Measurements from ENCODE around the gene TARM1. TPM values are rescaled to one million over a fixed set of nuclear protein-coding genes. Genes with fewer than 3 reads are reported as not detected.

TARM1 gene
- polyA plus RNA-seq, 4 donors, result 0.21 TPM; not detected in 3

DNA sequence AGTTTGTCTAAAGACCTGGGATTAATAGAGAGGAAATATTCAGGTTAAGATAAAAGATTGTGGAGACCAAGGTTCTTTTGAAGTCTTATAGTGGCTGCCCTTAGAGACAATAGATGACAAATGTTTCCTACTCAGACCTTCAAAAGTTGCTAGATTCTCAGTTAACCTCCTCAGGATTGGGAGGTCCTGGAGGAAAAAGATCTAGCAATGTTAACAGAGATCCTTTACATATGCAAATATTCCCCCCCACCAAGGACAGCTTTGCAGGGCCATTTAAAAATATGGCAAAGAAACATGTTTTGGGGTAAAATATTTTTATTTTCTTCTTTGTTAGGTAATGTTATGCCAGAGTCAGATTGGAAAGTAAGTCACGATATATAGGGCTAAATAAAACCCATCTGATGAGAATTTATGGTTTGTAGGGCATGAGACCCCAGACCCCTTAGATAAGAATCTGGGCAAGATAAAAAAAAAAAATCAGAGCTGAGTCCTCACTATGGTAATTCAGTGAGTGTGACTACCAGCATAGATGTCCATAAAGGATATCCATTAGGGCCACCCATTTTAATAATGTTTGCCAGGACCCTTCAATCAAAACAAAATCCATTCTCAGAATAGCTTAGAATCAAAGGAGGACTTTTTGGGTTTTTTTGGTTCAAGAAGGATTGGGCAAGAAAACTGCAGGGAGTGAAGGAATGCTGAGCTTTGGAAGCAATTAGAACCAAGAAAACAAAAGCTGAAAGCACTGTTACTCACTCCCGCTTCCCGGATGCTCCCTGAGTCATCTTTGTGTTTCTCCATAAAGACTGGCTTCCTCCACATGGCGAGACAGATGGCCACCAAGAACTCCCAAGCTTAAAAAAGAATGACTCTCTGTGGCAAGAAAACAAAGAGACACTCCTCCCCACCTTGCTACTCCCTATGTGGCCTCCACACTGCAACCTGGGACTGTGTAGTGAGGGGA is 45.7 kb downstream of the TARM1 start:
- no peak for DNase-seq (ENCODE audit: low read depth in 4 of 4, low spot score in 3 of 4)

DNA sequence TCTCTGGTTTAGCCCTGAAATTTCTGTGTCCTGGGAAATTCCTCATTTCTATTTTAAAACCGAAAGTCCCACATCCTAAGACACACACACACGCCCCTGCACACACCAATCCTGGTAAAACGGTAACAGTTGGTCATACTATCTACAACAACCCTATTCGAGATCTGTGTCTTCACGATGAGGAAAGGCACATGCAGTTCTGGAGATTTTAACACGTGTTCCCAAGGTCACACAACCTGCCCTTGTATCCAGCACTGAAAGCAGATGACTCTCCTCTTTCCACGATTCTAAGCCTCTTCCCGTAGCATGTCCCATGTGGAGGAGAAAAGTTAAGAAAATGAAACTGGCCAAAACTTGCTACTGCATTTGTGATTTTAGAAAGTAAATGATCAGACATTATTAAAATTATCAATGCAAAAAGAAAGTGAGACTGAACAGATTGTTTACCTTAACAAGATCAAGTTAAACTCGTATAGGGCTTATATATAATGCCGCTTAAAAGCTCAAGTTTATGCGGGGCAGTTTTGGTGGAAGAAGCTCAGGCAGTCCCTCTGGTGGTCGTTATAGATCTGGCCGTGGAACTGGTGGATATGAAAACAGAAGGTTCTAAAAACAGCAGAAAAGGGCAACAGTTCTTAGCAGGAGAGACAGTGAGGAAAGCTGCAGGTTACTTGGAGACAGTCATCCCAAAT is 50.1 kb downstream of the TARM1 start:
- no peak for DNase-seq (ENCODE audit: low read depth in 4 of 4, low spot score in 3 of 4)

DNA sequence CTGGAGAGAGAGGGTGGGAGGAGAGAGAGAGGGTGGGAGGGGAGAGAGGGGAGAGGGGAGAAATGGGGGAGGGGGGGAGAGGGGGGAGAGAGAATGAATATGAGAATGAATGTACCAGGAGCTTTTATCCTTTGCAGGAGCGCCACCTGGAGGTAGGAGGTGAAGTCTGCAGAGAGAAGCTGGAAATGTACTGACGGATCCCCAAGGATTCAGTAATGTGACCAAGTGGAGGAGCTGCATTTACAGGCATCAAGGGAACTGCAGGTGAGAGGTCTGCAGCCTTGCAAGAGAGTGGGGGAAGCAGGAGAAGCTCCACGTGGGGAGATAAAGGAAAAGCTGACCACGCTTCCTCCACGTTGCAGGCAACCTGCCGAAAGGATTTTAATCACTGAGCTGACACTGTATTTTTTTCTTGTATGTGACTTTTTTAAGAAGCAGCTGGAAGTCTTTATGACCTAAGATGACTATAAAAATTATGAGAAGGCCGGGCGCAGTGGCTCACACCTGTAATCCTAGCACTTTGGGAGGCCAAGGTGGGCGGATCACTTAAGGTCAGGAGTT is 51.2 kb downstream of the TARM1 start:
- DNase-seq (ENCODE audit: low read depth in 4 of 4, low spot score in 3 of 4), result no peak

DNA sequence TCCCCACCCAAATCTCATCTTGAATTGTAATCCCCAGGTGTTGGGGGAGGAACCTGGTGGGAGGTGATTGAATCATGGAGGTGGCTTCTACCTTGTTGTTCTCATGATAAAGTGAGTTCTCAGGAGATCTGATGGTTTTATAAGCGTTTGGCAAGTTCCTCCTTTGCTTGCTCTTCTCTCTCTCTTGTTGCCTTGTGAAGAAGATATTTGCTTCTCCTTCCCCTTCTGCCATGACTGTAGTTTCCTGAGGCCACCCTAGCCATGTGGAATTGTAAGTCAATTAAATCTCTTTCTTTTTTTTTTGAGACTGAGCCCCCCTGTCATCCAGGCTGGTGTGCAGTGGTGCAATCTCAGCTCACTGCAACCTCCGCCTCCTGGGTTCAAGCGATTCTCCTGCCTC is 51.9 kb downstream of the TARM1 start:
- DNase-seq (ENCODE audit: low read depth in 4 of 4, low spot score in 3 of 4), result no peak

DNA sequence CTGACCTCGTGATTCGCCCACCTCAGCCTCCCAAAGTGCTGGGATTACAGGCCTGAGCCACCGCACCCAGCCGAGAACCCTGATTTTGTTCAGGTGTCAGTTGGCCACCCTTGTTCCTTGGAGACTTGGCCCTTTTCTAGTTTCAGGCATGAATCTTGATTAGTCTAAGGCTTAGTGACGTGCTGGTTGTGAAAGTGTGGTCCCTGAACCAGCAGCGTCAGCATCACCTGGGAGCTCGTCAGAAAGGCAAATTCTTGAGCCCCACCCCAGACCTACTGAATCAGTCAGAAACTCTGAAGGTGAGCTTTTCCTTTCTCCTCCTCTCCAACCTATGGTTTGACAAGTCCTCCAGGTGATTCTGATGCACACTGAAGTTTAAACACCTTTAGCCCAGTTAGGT is 54.5 kb downstream of the TARM1 start:
- DNase-seq (ENCODE audit: low read depth in 4 of 4, low spot score in 3 of 4), result no peak

DNA sequence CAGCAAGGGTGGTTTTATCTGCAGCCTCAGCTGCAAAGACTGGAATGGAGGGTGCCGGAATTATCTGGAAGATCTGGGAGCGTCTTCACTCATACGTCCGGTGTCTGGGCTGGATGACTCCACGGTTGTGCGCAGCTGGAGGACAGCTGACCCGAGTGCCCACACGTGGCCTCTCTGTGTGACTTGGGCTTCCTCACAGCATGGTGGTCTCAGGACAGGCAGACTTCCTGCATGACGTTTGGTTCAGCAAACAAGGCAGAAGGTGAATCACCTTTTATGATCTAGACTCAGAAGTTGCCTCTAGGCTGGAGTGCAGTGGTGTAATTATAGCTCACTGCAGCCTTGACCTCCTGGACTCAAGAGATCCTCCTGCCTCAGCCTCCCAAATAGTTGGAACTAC is 56.5 kb downstream of the TARM1 start:
- no peak for DNase-seq (ENCODE audit: low read depth in 4 of 4, low spot score in 3 of 4)

DNA sequence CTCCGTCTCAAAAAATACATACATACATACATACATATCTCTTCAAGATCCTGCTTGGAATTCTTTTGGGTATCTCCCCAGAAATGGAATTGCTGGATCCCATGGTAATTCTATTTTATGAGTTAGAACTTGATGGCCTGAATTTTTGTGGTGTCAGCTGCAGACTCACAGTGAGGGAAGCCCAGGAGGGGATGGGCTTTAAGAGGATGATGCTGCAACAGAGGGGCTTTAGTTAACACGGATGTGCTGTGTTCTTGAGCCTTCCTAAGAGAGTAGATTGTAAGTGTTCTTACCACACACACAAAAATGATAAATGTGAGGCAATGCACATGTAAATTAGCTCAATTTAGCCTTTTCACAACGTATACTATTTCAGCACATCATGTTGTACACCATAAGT is 58.0 kb downstream of the TARM1 start:
- DNase-seq (ENCODE audit: low read depth in 4 of 4, low spot score in 3 of 4), result no peak

DNA sequence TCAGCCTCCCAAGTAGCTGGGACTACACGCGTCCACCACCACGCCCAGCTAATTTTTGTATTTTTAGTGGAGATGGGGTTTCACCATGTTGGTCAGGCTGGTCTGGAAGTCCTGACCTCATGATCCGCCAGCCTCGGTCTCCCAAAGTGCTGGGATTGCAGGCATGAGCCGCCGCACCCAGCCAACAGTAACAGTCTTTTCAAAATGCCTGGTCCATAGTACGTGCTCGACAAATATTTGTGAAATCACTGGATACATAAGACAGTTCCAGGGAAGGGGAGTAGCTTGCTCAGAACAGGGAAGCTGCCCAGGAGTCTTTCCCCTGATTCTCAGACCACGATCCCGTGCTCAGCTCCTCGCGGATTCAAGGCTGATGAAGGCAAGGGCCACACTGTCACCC is 59.2 kb downstream of the TARM1 start:
- no peak for DNase-seq (ENCODE audit: low read depth in 4 of 4, low spot score in 3 of 4)

DNA sequence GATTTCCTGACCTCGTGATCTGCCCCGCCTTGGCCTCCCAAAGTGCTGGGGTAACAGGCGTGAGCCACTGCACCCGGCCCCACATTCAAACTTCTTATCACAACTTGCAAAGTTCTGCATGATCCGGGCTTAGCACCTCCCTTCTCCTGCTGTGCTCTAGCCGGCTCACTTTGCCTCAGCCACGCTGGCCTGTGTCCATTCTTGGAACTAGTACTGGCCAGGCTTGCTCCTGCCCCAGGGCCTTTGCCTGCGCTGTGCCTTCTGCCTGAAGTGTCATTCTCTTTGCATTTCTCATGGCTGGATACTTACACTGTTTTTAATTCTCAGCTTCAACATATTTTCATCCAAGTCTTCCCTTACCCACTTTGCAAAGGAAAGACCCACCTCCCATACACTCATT is 59.8 kb downstream of the TARM1 start:
- DNase-seq (ENCODE audit: low read depth in 4 of 4, low spot score in 3 of 4), result no peak

Other genes starting within 250 kb of the TARM1 start
- 100 to 1,000 TPM in 1 of 4 donors, 10 to 100 TPM in 3; 69.0 to 232 (median 74.0) TPM for gene MYADM, start 213.5 kb downstream of the TARM1 start, polyA plus RNA-seq (ENCODE audit: insufficient read length in 4 of 4)
- gene PRKCG, start 199.2 kb downstream of the TARM1 start, polyA plus RNA-seq (ENCODE audit: insufficient read length in 4 of 4), result under 1 TPM; 0.34 to 0.99 (median 0.69) TPM
- gene CACNG7, start 172.1 kb downstream of the TARM1 start, polyA plus RNA-seq (ENCODE audit: insufficient read length in 4 of 4), result 1 to 10 TPM in 1 of 4 donors, under 1 TPM in 3; 0.15 to 1.5 (median 0.62) TPM
- under 1 TPM; 0.15 to 0.50 (median 0.24) TPM for gene CACNG8, start 118.4 kb downstream of the TARM1 start, polyA plus RNA-seq (ENCODE audit: insufficient read length in 4 of 4)
- 1 to 10 TPM in 1 of 4 donors, under 1 TPM in 3; 0.42 to 1.3 (median 0.85) TPM for gene CACNG6, start 89.7 kb downstream of the TARM1 start, polyA plus RNA-seq (ENCODE audit: insufficient read length in 4 of 4)
- gene VSTM1, start 17.5 kb downstream of the TARM1 start, polyA plus RNA-seq (ENCODE audit: insufficient read length in 4 of 4), result under 1 TPM in 1 of 4 donors, not detected in 3; 0.22 TPM
- gene OSCAR, start 19.4 kb upstream of the TARM1 start, polyA plus RNA-seq (ENCODE audit: insufficient read length in 4 of 4), result under 1 TPM; 0.14 to 0.50 (median 0.24) TPM
- 100 to 1,000 TPM in 2 of 4 donors, 10 to 100 TPM in 2; 84.0 to 157 (median 96.2) TPM for gene NDUFA3, start 21.5 kb upstream of the TARM1 start, polyA plus RNA-seq (ENCODE audit: insufficient read length in 4 of 4)
- 10 to 100 TPM; 11.2 to 20.8 (median 12.7) TPM for gene TFPT, start 34.3 kb upstream of the TARM1 start, polyA plus RNA-seq (ENCODE audit: insufficient read length in 4 of 4)
- 10 to 100 TPM; 50.8 to 72.9 (median 68.7) TPM for gene PRPF31, start 34.4 kb upstream of the TARM1 start, polyA plus RNA-seq (ENCODE audit: insufficient read length in 4 of 4)
- gene CNOT3, start 56.4 kb upstream of the TARM1 start, polyA plus RNA-seq (ENCODE audit: insufficient read length in 4 of 4), result 10 to 100 TPM; 58.9 to 75.7 (median 74.0) TPM
- 10 to 100 TPM in 1 of 4 donors, 1 to 10 TPM in 3; 7.6 to 10.1 (median 8.6) TPM for gene LENG1, start 78.4 kb upstream of the TARM1 start, polyA plus RNA-seq (ENCODE audit: insufficient read length in 4 of 4)
- 10 to 100 TPM in 3 of 4 donors, 1 to 10 TPM in 1; 3.8 to 50.3 (median 32.4) TPM for gene TMC4, start 91.8 kb upstream of the TARM1 start, polyA plus RNA-seq (ENCODE audit: insufficient read length in 4 of 4)
- 10 to 100 TPM; 51.8 to 86.8 (median 58.9) TPM for gene MBOAT7, start 108.2 kb upstream of the TARM1 start, polyA plus RNA-seq (ENCODE audit: insufficient read length in 4 of 4)
- gene TSEN34, start 109.9 kb upstream of the TARM1 start, polyA plus RNA-seq (ENCODE audit: insufficient read length in 4 of 4), result 10 to 100 TPM; 36.2 to 67.5 (median 45.0) TPM
- gene RPS9, start 119.5 kb upstream of the TARM1 start, polyA plus RNA-seq (ENCODE audit: insufficient read length in 4 of 4), result 1,000 to 10,000 TPM; 1,290 to 1,562 (median 1,510) TPM
- gene LILRB3, start 141.6 kb upstream of the TARM1 start, polyA plus RNA-seq (ENCODE audit: insufficient read length in 4 of 4), result 1 to 10 TPM in 3 of 4 donors, under 1 TPM in 1; 0.40 to 1.8 (median 1.7) TPM
- gene LILRA6, start 161.4 kb upstream of the TARM1 start, polyA plus RNA-seq (ENCODE audit: insufficient read length in 4 of 4), result 1 to 10 TPM in 1 of 4 donors, under 1 TPM in 3; 0.63 to 1.1 (median 0.89) TPM
- gene LILRB5, start 175.9 kb upstream of the TARM1 start, polyA plus RNA-seq (ENCODE audit: insufficient read length in 4 of 4), result 10 to 100 TPM in 1 of 4 donors, 1 to 10 TPM in 3; 2.4 to 10.9 (median 2.8) TPM
- 1 to 10 TPM in 3 of 4 donors, under 1 TPM in 1; 0.80 to 1.9 (median 1.3) TPM for gene LILRB2, start 199.7 kb upstream of the TARM1 start, polyA plus RNA-seq (ENCODE audit: insufficient read length in 4 of 4)
- gene LILRA5, start 231.8 kb upstream of the TARM1 start, polyA plus RNA-seq (ENCODE audit: insufficient read length in 4 of 4), result under 1 TPM; 0.37 to 0.93 (median 0.73) TPM

Measured in left renal pelvis (tissue), 4 donors.